ENCODE measurements around the gene ASAP3. TPM values are rescaled to one million over a fixed set of nuclear protein-coding genes. Genes with fewer than 3 reads are reported as not detected.

Gene ASAP3
- total and polyA plus RNA-seq, 9 of the 15 experiments (the other 6 are each of a cell fraction or from before 2014, with no cell fraction given): 1.7 to 31.2 (median 17.4) TPM

GRCh38 chr1:23478896-23479665 is 4.9 kb downstream of the ASAP3 start (continued):
- peak; percentile 85 for TF ChIP-seq C11orf30 (IDR thresholded peaks at IDR 0.05; ENCODE audit: low read depth)
- TF ChIP-seq, protein P1, sequence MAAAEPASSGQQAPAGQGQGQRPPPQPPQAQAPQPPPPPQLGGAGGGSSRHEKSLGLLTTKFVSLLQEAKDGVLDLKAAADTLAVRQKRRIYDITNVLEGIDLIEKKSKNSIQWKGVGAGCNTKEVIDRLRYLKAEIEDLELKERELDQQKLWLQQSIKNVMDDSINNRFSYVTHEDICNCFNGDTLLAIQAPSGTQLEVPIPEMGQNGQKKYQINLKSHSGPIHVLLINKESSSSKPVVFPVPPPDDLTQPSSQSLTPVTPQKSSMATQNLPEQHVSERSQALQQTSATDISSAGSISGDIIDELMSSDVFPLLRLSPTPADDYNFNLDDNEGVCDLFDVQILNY (CRISPR knock-in tag; IDR thresholded peaks at IDR 0.05): no peak
- peak; percentile 74 for TF ChIP-seq ARID1B (IDR thresholded peaks at IDR 0.05)
- 0 out of 4 replicates have a peak, but pooled peaks of 1 of the 2 experiments have one; percentile 49 for TF ChIP-seq ZNF639 (CRISPR knock-in tag; conservative IDR thresholded peaks at IDR 0.05 in 1 of 2, IDR thresholded peaks at IDR 0.05 in 1 of 2)
- TF ChIP-seq ZC3H4 (CRISPR knock-in tag; IDR thresholded peaks at IDR 0.05; ENCODE audit: borderline replicate concordance): no peak
- peak; percentile 29; the same call in 1 of the 2 replicates for TF ChIP-seq KLF13 (tag; IDR thresholded peaks at IDR 0.05; ENCODE audit: borderline replicate concordance, low read depth)
- TF ChIP-seq TGIF2 (CRISPR knock-in tag; IDR thresholded peaks at IDR 0.05): no peak
- TF ChIP-seq TCF15 (CRISPR knock-in tag; IDR thresholded peaks at IDR 0.05): 0 out of 2 replicates have a peak, but pooled peaks have one; percentile 11
- TF ChIP-seq NCOA2 (IDR thresholded peaks at IDR 0.05; ENCODE audit: partially characterized antibody in 2 of 2): no peak
- TF ChIP-seq MAFK (IDR thresholded peaks at IDR 0.05; ENCODE audit: low read length): no peak; the same call in 1 of the 2 replicates
- TF ChIP-seq SRSF1 (IDR thresholded peaks at IDR 0.05; ENCODE audit: low read depth, low read length): no peak
- TF ChIP-seq ZNF174 (CRISPR knock-in tag; IDR thresholded peaks at IDR 0.05): no peak
- no peak for TF ChIP-seq KLF10 (CRISPR knock-in tag; IDR thresholded peaks at IDR 0.05)
- no peak for TF ChIP-seq CBX2 (IDR thresholded peaks at IDR 0.05; ENCODE audit: insufficient read depth, low read length, poor library complexity, severe bottlenecking)
- no peak for TF ChIP-seq TRIM28 (IDR thresholded peaks at IDR 0.05)
- no peak for TF ChIP-seq HMGXB4 (CRISPR knock-in tag; IDR thresholded peaks at IDR 0.05)
- no peak for TF ChIP-seq ILK (tag; IDR thresholded peaks at IDR 0.05; ENCODE audit: borderline replicate concordance, low read depth)
- TF ChIP-seq ZNF431 (CRISPR knock-in tag; IDR thresholded peaks at IDR 0.05): no peak
- TF ChIP-seq, protein P2, sequence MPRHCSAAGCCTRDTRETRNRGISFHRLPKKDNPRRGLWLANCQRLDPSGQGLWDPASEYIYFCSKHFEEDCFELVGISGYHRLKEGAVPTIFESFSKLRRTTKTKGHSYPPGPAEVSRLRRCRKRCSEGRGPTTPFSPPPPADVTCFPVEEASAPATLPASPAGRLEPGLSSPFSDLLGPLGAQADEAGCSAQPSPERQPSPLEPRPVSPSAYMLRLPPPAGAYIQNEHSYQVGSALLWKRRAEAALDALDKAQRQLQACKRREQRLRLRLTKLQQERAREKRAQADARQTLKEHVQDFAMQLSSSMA (CRISPR knock-in tag; IDR thresholded peaks at IDR 0.05): no peak
- no peak for TF ChIP-seq ZNF224 (CRISPR knock-in tag; IDR thresholded peaks at IDR 0.05)
- TF ChIP-seq ESRRB (CRISPR knock-in tag; IDR thresholded peaks at IDR 0.05; ENCODE audit: borderline replicate concordance): no peak
- TF ChIP-seq WHSC1 (IDR thresholded peaks at IDR 0.05; ENCODE audit: low read length): no peak
- no peak for TF ChIP-seq MCM7 (IDR thresholded peaks at IDR 0.05)
- peak; percentile 63; the same call in 1 of the 2 replicates for TF ChIP-seq GTF2A2 (tag; IDR thresholded peaks at IDR 0.05)
